C4-2B (cell line): Measurements from ENCODE around the gene PPIA.

Experiments
- ZFX ChIP-seq: fragments of 450-650 bp; IDR thresholded peaks from 2 replicates; pipeline ENCODE4 v1.6.1; 2017
- TF ChIP-seq, protein P1 (sequence below): fragments of 450-650 bp; conservative IDR thresholded peaks from 2 replicates; pipeline ENCODE4 v1.5.1; 2017; ENCODE audit warnings: mild to moderate bottlenecking

DNA sequence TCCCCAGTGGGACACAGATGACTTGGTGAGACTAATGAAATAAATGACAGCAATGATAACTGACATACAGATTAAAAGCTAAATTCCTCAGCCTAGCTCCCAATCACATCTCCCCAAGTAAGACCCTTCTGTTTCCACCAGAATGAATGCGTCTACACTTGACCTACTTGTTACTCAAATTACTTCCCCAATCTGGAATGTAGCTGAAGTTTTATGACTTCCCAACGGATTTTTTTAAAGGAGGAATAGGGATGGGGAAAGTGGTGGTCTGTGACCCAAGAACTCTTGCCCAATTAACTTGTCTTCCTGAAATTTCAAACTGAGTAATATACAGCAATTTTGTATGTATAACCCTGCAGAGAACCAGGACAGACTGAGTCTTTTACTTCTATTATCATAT lies 42.3 kb downstream of the PPIA start:
- TF ChIP-seq, protein P1, sequence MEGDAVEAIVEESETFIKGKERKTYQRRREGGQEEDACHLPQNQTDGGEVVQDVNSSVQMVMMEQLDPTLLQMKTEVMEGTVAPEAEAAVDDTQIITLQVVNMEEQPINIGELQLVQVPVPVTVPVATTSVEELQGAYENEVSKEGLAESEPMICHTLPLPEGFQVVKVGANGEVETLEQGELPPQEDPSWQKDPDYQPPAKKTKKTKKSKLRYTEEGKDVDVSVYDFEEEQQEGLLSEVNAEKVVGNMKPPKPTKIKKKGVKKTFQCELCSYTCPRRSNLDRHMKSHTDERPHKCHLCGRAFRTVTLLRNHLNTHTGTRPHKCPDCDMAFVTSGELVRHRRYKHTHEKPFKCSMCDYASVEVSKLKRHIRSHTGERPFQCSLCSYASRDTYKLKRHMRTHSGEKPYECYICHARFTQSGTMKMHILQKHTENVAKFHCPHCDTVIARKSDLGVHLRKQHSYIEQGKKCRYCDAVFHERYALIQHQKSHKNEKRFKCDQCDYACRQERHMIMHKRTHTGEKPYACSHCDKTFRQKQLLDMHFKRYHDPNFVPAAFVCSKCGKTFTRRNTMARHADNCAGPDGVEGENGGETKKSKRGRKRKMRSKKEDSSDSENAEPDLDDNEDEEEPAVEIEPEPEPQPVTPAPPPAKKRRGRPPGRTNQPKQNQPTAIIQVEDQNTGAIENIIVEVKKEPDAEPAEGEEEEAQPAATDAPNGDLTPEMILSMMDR: no peak
- no peak for TF ChIP-seq ZFX
